ENCODE data around the gene ADO.
A peak's percentile ranks its signal among the peaks of the same experiment; 100 is the strongest.

The ADO gene

DNA sequence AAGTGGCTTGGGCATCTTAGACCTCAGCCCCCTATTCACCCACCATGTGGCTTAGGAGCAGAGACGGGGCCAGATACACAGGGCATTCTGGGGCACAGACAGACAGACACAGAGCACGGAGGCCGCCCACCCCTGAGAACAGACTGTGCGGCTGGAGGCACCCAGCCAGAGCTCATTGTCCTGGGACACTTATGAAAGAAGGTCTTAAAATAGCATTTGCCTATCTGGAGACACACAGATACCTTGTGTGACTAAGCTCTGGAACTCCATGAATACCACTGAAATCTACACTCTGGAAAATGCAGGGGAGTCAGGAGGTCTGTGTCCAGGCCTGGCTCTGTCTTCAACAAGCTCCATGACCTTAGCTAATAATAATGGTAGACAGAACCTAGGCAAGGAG, 41.4 kb upstream of the ADO start:
- no peak for DNase-seq (ENCODE audit: low read depth)
- TF ChIP-seq, protein P1, sequence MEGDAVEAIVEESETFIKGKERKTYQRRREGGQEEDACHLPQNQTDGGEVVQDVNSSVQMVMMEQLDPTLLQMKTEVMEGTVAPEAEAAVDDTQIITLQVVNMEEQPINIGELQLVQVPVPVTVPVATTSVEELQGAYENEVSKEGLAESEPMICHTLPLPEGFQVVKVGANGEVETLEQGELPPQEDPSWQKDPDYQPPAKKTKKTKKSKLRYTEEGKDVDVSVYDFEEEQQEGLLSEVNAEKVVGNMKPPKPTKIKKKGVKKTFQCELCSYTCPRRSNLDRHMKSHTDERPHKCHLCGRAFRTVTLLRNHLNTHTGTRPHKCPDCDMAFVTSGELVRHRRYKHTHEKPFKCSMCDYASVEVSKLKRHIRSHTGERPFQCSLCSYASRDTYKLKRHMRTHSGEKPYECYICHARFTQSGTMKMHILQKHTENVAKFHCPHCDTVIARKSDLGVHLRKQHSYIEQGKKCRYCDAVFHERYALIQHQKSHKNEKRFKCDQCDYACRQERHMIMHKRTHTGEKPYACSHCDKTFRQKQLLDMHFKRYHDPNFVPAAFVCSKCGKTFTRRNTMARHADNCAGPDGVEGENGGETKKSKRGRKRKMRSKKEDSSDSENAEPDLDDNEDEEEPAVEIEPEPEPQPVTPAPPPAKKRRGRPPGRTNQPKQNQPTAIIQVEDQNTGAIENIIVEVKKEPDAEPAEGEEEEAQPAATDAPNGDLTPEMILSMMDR (conservative IDR thresholded peaks at IDR 0.05; ENCODE audit: low read depth, low read length), result no peak
- H3K4me3 ChIP-seq (ENCODE audit: low read depth, low read length), result no peak overlapping the region

DNA sequence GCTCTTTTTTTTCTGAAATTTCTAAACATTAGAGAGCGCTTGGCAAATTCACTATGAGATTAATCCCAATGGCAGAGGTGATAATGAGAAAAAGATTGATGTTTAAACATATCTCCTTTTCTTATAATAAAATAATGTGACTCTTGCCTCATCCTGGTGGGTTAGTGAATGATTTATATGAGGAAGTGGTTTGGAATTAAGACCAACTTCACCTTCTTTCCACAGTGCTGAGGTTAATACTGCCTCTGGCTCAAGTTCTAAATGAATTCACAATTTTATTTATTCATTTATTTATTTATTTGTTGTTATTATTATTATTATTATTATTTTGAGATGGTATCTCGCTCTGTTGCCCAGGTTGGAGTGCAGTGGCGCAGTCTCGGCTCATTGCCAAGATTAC, 40.5 kb upstream of the ADO start:
- DNase-seq (ENCODE audit: low read depth), result no peak
- TF ChIP-seq, protein P1 (conservative IDR thresholded peaks at IDR 0.05; ENCODE audit: low read depth, low read length), result no peak
- H3K4me3 ChIP-seq (ENCODE audit: low read depth, low read length), result no peak overlapping the region

DNA sequence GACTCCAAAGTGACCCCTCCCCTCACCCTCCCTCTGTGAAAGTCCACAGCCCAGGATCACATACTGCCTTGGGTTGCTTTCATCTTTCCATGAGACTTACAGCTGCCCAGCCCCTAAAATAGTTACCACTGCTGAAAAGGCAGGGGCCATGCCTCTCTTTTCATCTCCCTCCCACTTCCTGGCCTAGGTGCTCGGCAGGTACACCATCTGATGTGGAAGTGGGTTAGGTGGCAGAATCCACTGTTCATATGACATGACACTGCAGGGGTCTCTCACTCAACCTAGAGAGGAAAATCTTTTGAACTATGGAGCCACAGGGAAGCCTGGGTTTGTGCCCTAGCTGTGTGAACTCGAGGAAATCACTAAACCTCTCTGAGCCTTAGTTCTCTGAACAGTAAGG, 38.8 kb upstream of the ADO start:
- TF ChIP-seq, protein P1 (conservative IDR thresholded peaks at IDR 0.05; ENCODE audit: low read depth, low read length), result no peak

DNA sequence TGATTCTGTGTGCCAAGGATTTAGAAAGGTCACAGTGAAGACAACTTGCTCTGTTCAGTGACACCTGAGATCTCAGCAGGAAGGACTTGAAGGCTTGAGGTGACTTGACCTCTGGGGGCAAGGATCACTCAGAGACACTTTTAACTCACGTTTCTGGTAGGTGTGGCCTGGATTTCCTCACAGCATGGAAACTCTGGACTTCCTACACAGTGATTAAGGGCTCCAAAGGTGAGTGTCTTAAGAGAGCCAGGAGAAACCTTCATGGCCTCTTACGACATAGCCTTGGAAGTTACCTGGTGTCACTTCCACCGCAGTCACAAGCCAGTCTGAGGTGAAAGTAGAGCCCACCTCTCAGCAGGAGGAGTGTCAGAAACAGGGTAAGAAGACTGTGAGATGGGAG, 38.1 kb upstream of the ADO start:
- DNase-seq (ENCODE audit: low read depth), result no peak
- TF ChIP-seq, protein P1 (conservative IDR thresholded peaks at IDR 0.05; ENCODE audit: low read depth, low read length), result no peak
- H3K4me3 ChIP-seq (ENCODE audit: low read depth, low read length), result no peak overlapping the region

More for the DNA sequence above, 38.8 kb upstream of the ADO start:
- H3K4me3 ChIP-seq (ENCODE audit: low read depth, low read length), result no peak overlapping the region
- no peak for DNase-seq (ENCODE audit: low read depth)

DNA sequence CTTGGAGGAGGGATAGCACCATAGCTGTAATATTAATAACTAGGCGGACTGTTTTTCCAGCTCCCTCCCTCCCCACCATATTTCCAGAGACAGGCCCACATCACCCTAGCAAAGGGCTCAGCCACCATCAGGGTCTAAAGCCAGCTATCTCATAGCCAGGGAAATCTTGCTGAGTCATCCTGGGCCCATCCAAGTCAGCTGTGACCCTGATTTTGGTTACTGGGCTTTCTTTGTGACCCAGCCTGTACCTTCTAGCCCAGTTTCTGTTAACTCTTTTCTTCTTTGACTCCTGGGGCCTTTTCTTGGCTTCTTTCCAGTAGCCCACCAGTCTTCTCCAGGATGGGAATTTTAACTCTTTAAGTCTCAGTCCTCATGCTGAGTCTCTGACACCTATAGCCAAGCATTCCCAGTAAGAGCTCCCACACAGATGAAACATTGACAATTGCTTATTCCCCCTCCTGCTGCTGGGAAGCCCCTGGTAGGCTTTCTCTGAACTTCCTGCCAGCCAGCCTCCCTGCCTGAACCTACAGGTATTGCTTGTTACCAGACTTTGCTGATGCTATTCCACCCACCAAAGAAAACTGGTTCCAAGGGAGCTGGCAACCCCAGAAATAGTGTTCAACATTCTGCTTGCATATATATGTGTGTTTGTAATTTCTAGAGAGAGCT, 34.8 kb upstream of the ADO start:
- DNase-seq (ENCODE audit: low read depth), result no peak
- no peak overlapping the region for H3K4me3 ChIP-seq (ENCODE audit: low read depth, low read length)
- TF ChIP-seq, protein P1 (conservative IDR thresholded peaks at IDR 0.05; ENCODE audit: low read depth, low read length), result no peak

DNA sequence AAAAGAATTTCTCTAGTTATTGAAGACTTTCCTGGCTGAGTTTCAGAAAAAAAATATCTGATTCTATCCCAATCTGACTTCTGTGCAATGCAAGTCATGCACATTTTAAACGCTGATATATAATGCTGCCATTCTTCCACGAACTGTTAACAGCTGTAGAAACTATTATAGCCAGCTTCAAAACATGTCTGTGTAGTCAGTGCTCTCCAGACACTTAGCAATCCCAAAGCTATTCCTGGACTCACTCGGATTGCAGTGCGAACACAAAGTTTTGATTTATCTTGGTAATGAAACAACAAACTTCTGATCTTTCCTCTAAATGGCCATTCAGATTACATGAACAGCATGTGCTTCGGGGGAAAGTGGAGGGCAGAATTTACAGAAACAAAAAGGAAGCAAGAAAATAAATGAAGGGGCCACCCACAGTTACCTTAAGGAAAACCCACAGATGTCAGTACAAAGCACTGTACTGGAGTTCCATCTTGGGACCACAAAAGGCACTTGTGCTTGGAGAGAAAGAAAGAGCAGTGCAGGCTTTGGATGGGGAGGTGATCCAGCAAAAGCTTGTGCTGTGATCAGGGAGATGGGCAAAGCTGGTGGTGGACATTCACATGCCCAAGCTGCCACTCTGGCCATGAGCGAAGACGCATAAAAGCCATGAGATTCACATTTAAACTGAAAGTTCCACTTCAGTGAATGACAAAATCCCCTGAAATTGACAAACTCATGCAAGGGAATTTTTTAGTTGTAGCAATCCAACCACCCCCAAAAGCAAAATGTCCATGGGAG, 32.1 kb upstream of the ADO start:
- no peak overlapping the region for H3K4me3 ChIP-seq (ENCODE audit: low read depth, low read length)
- DNase-seq (ENCODE audit: low read depth), result peak; percentile 5
- TF ChIP-seq, protein P1 (conservative IDR thresholded peaks at IDR 0.05; ENCODE audit: low read depth, low read length), result no peak

Data from choroid plexus epithelial cell (primary cell).